ENCODE measurements around the gene CYTH1.

DNA sequence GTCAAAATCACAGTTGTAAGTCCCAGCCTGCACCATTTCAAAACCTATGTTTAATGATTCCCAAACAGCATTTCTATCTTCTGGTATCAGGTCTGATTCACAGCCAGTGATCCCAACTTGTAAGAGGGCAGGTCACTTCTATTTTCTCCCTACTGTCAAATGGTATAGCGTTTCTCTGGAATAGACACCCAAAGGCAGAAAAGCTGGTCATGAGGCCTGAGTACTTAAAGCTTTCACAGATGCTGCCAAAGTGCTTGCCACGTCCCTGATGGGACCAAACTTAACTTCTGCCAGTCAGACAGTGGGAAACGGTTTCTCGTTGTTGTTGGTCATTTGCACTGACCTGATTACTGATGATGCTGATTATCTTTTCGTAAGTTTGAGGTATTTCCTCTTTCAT, 43.4 kb downstream of the CYTH1 start:
- TF ChIP-seq, protein P1, sequence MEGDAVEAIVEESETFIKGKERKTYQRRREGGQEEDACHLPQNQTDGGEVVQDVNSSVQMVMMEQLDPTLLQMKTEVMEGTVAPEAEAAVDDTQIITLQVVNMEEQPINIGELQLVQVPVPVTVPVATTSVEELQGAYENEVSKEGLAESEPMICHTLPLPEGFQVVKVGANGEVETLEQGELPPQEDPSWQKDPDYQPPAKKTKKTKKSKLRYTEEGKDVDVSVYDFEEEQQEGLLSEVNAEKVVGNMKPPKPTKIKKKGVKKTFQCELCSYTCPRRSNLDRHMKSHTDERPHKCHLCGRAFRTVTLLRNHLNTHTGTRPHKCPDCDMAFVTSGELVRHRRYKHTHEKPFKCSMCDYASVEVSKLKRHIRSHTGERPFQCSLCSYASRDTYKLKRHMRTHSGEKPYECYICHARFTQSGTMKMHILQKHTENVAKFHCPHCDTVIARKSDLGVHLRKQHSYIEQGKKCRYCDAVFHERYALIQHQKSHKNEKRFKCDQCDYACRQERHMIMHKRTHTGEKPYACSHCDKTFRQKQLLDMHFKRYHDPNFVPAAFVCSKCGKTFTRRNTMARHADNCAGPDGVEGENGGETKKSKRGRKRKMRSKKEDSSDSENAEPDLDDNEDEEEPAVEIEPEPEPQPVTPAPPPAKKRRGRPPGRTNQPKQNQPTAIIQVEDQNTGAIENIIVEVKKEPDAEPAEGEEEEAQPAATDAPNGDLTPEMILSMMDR (tag by site-specific recombination; IDR thresholded peaks at IDR 0.05), result no peak
- TF ChIP-seq, protein P2, sequence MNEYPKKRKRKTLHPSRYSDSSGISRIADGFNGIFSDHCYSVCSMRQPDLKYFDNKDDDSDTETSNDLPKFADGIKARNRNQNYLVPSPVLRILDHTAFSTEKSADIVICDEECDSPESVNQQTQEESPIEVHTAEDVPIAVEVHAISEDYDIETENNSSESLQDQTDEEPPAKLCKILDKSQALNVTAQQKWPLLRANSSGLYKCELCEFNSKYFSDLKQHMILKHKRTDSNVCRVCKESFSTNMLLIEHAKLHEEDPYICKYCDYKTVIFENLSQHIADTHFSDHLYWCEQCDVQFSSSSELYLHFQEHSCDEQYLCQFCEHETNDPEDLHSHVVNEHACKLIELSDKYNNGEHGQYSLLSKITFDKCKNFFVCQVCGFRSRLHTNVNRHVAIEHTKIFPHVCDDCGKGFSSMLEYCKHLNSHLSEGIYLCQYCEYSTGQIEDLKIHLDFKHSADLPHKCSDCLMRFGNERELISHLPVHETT (tag by site-specific recombination; IDR thresholded peaks at IDR 0.05), result no peak

Data from HEK293 (cell line).